ENCODE measurements around the gene MME.

The MME gene

DNA sequence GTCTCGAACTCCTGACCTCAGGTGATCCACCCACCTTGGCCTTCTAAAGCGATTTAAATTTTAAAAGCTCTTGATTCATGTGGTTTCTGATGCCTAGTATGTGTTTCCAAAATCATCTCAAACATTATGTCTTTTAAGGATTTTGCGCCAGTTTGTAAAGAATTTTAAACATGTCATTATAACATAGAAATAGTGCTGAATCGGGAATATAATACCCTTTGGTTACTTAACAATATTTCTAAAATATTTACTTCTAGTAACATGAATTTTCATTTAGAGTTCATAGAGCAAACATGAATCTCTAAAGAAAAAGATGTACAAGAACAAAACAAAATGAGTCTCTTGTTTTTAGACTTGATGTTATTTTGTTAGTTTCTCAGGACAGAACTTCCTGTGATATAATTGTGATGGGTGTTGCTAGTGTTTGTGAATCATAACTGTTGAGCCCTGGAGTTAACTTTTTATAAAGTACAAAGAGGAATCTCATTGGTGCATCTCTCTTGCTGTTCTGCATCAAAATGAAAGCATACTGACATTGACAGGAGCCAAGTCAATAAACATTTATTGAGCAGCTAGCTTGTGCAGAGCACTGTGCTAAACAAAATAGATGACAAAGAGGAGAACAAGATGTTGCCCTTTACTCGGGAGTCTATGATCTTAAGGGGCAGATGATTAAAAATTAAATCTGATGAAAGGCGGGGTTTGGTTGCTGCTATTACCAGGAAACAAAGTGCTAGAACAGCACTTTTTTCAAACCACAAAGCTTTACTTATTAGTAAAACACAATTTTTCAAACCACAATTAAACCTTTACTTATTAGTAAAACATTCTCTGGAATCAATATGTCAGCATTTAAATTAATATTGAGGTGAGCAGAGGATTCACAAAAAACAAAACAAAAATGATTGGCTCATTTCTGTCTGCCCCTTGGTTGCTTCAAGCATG, 73.4 kb downstream of the MME start:
- no peak for DNase-seq

- no peak for DNase-seq
Measured at GRCh38 chr3:155154255-155154654, 74.1 kb downstream of the MME start.

- DNase-seq = no peak
Measured at GRCh38 chr3:155158346-155159037, 78.4 kb downstream of the MME start.

DNA sequence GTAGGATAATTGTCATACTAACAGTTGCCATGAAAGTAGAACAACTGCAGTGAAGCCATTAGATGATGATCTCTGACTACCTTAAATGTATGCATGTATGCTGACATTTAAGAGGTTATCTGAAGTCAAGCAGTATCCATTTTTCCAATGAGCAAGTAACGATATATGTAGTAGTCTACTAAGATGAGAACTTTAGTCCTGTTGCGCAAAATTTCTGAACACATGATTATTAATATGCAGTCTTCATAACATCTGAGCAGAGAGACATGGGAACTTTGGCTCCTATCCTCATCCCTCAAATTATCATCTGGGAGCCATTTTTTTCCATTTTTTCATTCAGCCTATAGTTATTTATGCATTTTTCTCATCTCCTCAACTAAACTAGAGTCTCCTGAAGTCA, 79.2 kb downstream of the MME start:
- no peak for DNase-seq

GRCh38 chr3:155161640-155162292, 81.6 kb downstream of the MME start:
- DNase-seq = no peak

- no peak for DNase-seq
Measured at GRCh38 chr3:155164306-155164705, 84.2 kb downstream of the MME start.

DNA sequence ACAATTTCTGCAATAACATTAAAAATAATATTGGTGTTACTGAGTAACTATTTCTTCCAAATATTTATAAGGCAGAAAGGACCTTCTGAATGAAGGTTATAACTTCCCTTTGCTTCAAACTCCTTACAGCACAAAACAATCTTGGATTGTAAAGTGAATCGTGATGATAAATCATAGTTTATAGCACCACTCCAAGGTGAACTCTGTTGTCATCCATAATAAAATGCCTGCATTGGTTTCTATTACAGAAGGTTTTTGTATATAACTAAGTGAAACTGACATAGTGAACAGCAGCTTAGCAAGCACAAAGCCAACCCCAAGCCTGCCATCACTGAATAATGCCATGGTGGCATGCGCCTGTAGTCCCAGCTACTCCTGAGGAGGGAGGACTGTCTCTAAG, 86.3 kb downstream of the MME start:
- DNase-seq = no peak

DNA sequence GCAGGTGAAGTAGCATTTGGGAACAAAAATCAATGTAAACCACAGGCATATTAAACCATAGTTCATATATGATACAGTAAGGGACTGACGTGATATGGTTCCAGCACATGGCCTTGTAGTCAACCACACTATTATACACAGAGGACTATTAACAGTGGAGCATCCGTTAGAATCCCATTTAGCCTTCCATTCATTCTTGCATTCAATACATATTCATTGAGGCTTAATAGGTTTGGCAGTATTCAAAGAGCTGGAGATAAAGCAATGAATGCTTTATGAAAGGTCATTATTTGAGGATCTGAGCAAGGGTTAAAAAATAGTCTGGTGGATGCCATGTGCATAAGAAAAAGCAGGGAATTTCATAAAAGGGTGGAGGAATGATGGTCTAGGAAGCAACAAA, 89.1 kb downstream of the MME start:
- no peak for DNase-seq

GRCh38 chr3:155173771-155174170, 93.7 kb downstream of the MME start:
- DNase-seq = no peak

DNA sequence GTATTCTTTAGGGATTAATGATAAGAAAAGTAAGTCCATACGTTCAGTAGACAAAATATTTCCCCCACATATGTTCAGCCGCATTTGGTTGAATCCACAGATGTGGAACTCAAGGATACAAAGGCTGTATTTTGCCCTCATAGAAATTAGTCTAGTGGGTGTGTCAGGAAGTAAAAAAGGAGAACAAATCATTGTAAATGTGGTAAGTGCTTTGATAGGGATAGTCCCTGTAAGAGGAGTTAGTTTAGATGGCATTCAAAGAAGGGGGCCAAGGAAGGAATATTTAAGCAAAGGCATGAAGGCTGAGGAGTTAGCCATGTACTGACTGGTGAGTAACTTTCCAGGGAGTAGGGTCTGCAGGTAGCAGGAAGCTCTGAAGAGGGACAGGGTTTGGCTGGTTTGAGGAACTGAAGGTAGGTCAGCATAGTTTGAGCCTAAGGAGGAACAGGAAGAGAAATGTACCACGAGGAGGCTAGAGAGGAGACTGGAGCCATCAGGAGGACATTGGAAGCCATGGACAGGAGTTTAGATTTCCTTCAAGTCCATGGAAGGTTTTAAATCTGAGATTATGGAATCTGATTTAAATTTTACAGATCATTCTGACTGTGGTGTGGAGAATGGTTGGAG, 98.8 kb downstream of the MME start:
- no peak for DNase-seq

DNA sequence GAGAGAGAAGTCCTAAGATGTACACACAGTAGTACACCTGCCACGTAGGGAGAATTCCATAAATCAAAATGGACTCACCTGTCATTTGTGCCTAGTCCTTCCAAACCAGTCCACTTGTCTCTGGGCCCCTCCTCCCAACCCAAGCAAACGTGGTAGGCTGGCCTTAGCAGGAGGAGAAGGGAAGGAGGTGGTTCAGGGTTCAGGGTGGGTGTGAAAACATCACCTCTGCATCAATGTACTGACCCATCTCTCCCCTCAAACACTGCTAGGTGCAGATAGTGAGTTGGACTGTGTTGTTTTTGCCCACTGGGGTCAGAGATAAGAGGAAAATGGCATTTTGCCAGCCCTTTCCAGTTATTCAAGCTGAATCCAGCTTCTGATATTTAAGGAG, 99.3 kb downstream of the MME start:
- DNase-seq = no peak

GRCh38 chr3:155179966-155180757, 100.0 kb downstream of the MME start:
- no peak for DNase-seq

GRCh38 chr3:155182467-155182866, 102.3 kb downstream of the MME start:
- no peak for DNase-seq

DNA sequence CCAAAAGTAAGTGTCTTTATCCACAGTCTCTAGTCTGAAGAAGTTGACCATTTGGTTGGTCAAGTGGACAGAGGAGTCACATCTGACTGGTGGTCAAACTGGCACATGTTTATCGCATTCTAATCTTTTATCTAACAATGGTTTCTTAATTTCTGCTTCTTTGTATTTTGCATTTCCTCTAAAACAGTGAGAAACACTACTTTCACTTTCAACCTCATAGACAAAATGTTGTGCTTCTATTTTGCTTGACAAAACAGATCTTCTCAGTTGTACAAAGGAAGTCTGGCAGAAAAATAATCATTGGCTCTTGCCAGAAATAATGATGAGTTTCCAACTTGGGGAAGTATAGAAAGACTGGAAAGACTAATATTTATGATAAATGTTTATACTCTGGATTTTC, 103.9 kb downstream of the MME start:
- DNase-seq = no peak

DNA sequence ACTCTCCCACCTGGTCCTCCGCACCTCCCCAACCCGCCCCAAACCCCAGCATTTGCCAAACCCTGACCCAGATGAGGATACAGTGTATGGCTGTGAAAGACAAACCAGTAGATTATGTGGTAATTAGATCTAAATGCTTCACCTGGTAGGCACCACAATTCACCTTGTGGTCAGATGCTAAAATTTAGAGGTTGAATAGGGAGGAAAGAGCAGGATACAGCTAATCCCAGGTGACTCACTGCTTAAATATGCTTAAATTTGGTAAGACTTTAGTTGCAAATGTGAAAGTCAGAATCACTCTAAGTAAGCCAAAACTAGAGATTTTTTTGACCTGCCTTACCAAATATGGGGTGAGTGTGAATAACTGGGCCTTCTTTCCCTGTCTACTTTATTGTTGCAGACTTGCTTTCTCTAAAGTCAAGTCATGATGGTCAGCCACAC, 105.5 kb downstream of the MME start:
- no peak for DNase-seq

- DNase-seq = no peak
Measured at GRCh38 chr3:155188031-155188430, 107.9 kb downstream of the MME start.

GRCh38 chr3:155189478-155189877, 109.4 kb downstream of the MME start:
- no peak for DNase-seq

- no peak for DNase-seq
Measured at GRCh38 chr3:155190691-155191090, 110.6 kb downstream of the MME start.

- DNase-seq = no peak
Measured at GRCh38 chr3:155192957-155193746, 113.0 kb downstream of the MME start.

- DNase-seq = no peak
Measured at GRCh38 chr3:155193868-155194267, 113.7 kb downstream of the MME start.
